Measurements from ENCODE around the gene PRG2.
"Not testable (repeated sequence)": the region's sequence is repeated elsewhere in the genome, so short reads cannot be mapped to it uniquely, and the experiment has no call there.

- not testable (repeated sequence) for TF ChIP-seq CTCF (IDR thresholded peaks at IDR 0.05); TCF7L2 (IDR thresholded peaks at IDR 0.05; ENCODE audit: low read depth, low read length); POLR2AphosphoS5 (IDR thresholded peaks at IDR 0.05; ENCODE audit: low read depth, low read length)
These were observed 12.8 kb upstream of the PRG2 start for GRCh38 chr11:57403003-57403801.

Data from Panc1 (cell line).